MM.1S (cell line): ENCODE results near the gene ARHGAP25.

ENCODE experiments used
- DNase-seq: peaks from one replicate; pipeline ENCODE4 v3.0.0-alpha.2; 2015
- H2AFZ ChIP-seq: fragments of 300-600 bp; sonication (generic); 2 replicates; pipeline ENCODE4 v1.6.0; 2016; ENCODE audit warnings: antibody characterized with exemption, low read length
- H3F3A ChIP-seq: fragments of 300-600 bp; sonication (generic); 2 replicates; pipeline ENCODE4 v1.6.1; 2016; ENCODE audit warnings: mild to moderate bottlenecking, antibody characterized with exemption, low read length, moderate library complexity, mixed read lengths; ENCODE audit not compliant: insufficient read depth
- H3K27ac ChIP-seq: fragments of 300-600 bp; sonication (generic); 2 replicates; pipeline ENCODE4 v1.5.1; 2016; ENCODE audit warnings: mild to moderate bottlenecking, low read length
- H3K27me3 ChIP-seq: fragments of 300-600 bp; sonication (generic); replicated peaks from 2 replicates; pipeline ENCODE4 v1.6.0; 2016; ENCODE audit warnings: low read length; ENCODE audit not compliant: insufficient read depth
- H3K36me3 ChIP-seq: fragments of 300-600 bp; sonication (generic); replicated peaks from 2 replicates; pipeline ENCODE4 v1.6.1; 2016; ENCODE audit warnings: mild to moderate bottlenecking, low read length, mixed read lengths; ENCODE audit not compliant: insufficient read depth
- H3K4me1 ChIP-seq: fragments of 300-600 bp; sonication (generic); 2 replicates; pipeline ENCODE4 v1.6.1; 2016; ENCODE audit warnings: low read length, mixed read lengths
- H3K4me2 ChIP-seq: fragments of 300-600 bp; sonication (generic); 2 replicates; pipeline ENCODE4 v1.6.0; 2016; ENCODE audit warnings: low read depth, low read length
- H3K4me3 ChIP-seq: fragments of 300-600 bp; sonication (generic); 2 replicates; pipeline ENCODE4 v1.5.1; 2016; ENCODE audit warnings: low read length, mixed read lengths
- H3K79me2 ChIP-seq: fragments of 300-600 bp; sonication (generic); 2 replicates; pipeline ENCODE4 v1.6.1; 2016; ENCODE audit warnings: mixed run types, low read length, mixed read lengths
- H3K9ac ChIP-seq: fragments of 300-600 bp; sonication (generic); 2 replicates; pipeline ENCODE4 v1.6.1; 2016; ENCODE audit warnings: low read length, mixed read lengths
- H3K9me2 ChIP-seq: fragments of 300-600 bp; sonication (generic); replicated peaks from 2 replicates; pipeline ENCODE4 v1.6.1; 2016; ENCODE audit warnings: mild to moderate bottlenecking, low read length, mixed read lengths; ENCODE audit not compliant: insufficient read depth
- H3K9me3 ChIP-seq: fragments of 300-600 bp; sonication (generic); replicated peaks from 2 replicates; pipeline ENCODE4 v1.6.1; 2016; ENCODE audit warnings: mild to moderate bottlenecking, low read length, mixed read lengths; ENCODE audit not compliant: insufficient read depth
- H4K20me1 ChIP-seq: fragments of 300-600 bp; sonication (generic); 2 replicates; pipeline ENCODE4 v1.6.1; 2016; ENCODE audit warnings: mild to moderate bottlenecking, low read length, moderate library complexity, mixed read lengths; ENCODE audit not compliant: insufficient read depth
- EZH2 ChIP-seq: fragments of 300-600 bp; sonication (generic); optimal IDR thresholded peaks from 2 replicates; pipeline ENCODE3; 2017; ENCODE audit warnings: low read depth, mild to moderate bottlenecking, antibody characterized with exemption, low read length, mixed read lengths
- EZH2phosphoT487 ChIP-seq: fragments of 300-600 bp; sonication (generic); IDR thresholded peaks from 2 replicates; pipeline ENCODE4 v1.6.1; 2018; ENCODE audit warnings: antibody characterized with exemption, low read length
- TF ChIP-seq, protein P1 (sequence below): fragments of 300-600 bp; sonication (generic); IDR thresholded peaks from 2 replicates; pipeline ENCODE4 v1.5.1; 2016; ENCODE audit warnings: antibody characterized with exemption, low read length, mixed read lengths

ARHGAP25 gene

GRCh38 chr2:68770271-68771111, 35.9 kb downstream of the ARHGAP25 start:
- Histone ChIP-seq H3K4me1 (peaks cover 57% of the 10 kb centered on the region), H3K27ac (no peak overlapping the region), H3K9ac (no peak overlapping the region), H3F3A (peaks cover 41% of the 10 kb centered on the region), H3K4me2 (no peak overlapping the region), H3K9me3 (no peaks in the 10 kb centered on the region), H4K20me1 (no peaks in the 10 kb centered on the region), H3K79me2 (peaks cover 6% of the 10 kb centered on the region), H3K27me3 (no peaks in the 10 kb centered on the region), H3K36me3 (no peaks in the 10 kb centered on the region), H3K9me2 (no peaks in the 10 kb centered on the region), H2AFZ (no peak overlapping the region), H3K4me3 (no peak overlapping the region)
- TF ChIP-seq, protein P1, sequence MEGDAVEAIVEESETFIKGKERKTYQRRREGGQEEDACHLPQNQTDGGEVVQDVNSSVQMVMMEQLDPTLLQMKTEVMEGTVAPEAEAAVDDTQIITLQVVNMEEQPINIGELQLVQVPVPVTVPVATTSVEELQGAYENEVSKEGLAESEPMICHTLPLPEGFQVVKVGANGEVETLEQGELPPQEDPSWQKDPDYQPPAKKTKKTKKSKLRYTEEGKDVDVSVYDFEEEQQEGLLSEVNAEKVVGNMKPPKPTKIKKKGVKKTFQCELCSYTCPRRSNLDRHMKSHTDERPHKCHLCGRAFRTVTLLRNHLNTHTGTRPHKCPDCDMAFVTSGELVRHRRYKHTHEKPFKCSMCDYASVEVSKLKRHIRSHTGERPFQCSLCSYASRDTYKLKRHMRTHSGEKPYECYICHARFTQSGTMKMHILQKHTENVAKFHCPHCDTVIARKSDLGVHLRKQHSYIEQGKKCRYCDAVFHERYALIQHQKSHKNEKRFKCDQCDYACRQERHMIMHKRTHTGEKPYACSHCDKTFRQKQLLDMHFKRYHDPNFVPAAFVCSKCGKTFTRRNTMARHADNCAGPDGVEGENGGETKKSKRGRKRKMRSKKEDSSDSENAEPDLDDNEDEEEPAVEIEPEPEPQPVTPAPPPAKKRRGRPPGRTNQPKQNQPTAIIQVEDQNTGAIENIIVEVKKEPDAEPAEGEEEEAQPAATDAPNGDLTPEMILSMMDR, result no peak
- DNase-seq, result no peak

GRCh38 chr2:68771211-68771751, 36.7 kb downstream of the ARHGAP25 start:
- Histone ChIP-seq H3K4me2 (no peak overlapping the region), H3K27ac (no peak overlapping the region)

GRCh38 chr2:68772109-68772508, 37.5 kb downstream of the ARHGAP25 start:
- no peaks in the 10 kb centered on the region for H3K9me3 ChIP-seq
- no peaks in the 10 kb centered on the region for H3K36me3 ChIP-seq
- H3K9ac ChIP-seq, result no peak overlapping the region
- DNase-seq, result no peak
- no peak overlapping the region for H3K27ac ChIP-seq
- H4K20me1 ChIP-seq, result no peaks in the 10 kb centered on the region
- no peak overlapping the region for H3K4me3 ChIP-seq
- no peak overlapping the region for H2AFZ ChIP-seq
- TF ChIP-seq EZH2phosphoT487, result no peak
- TF ChIP-seq, protein P1, result no peak
- no peak for TF ChIP-seq EZH2
- no peaks in the 10 kb centered on the region for H3K9me2 ChIP-seq
- peaks cover 22% of the 10 kb centered on the region for H3K79me2 ChIP-seq
- H3K4me2 ChIP-seq, result no peak overlapping the region
- peaks cover 53% of the 10 kb centered on the region for H3K4me1 ChIP-seq
- peaks cover 25% of the 10 kb centered on the region for H3F3A ChIP-seq
- no peaks in the 10 kb centered on the region for H3K27me3 ChIP-seq

More at GRCh38 chr2:68771211-68771751, 36.7 kb downstream of the ARHGAP25 start:
- H3K79me2 ChIP-seq, result peaks cover 14% of the 10 kb centered on the region
- H3K9me3 ChIP-seq, result no peaks in the 10 kb centered on the region
- no peak overlapping the region for H3K4me3 ChIP-seq
- no peaks in the 10 kb centered on the region for H3K36me3 ChIP-seq
- H4K20me1 ChIP-seq, result no peaks in the 10 kb centered on the region
- no peak overlapping the region for H3K9ac ChIP-seq
- peaks cover 33% of the 10 kb centered on the region for H3F3A ChIP-seq
- no peak overlapping the region for H2AFZ ChIP-seq
- H3K4me1 ChIP-seq, result peaks cover 53% of the 10 kb centered on the region
- TF ChIP-seq EZH2phosphoT487 (no peak), EZH2 (no peak)
- TF ChIP-seq, protein P1, result no peak
- no peaks in the 10 kb centered on the region for H3K27me3 ChIP-seq
- no peak for DNase-seq
- no peaks in the 10 kb centered on the region for H3K9me2 ChIP-seq
